Measurements from ENCODE around the gene CYP3A5. TPM values are rescaled to one million over a fixed set of nuclear protein-coding genes. Genes with fewer than 3 reads are reported as not detected.
"Not testable (repeated sequence)": the region's sequence is repeated elsewhere in the genome, so short reads cannot be mapped to it uniquely, and the experiment has no call there.

Gene CYP3A5
- total RNA-seq, 1 donor from 2014 or later, result 25.8 TPM

- no peak for DNase-seq (ENCODE audit: low spot score)
Measured at GRCh38 chr7:99642027-99642426, 37.8 kb downstream of the CYP3A5 start.

GRCh38 chr7:99639267-99639666, 40.5 kb downstream of the CYP3A5 start:
- no peak for DNase-seq (ENCODE audit: low spot score)

GRCh38 chr7:99638731-99639130, 41.1 kb downstream of the CYP3A5 start:
- no peak for DNase-seq (ENCODE audit: low spot score)

GRCh38 chr7:99637414-99637813, 42.4 kb downstream of the CYP3A5 start:
- DNase-seq (ENCODE audit: low spot score), result not testable (repeated sequence)

GRCh38 chr7:99631295-99632109, 48.3 kb downstream of the CYP3A5 start:
- DNase-seq (ENCODE audit: low spot score), result peak; percentile 26

GRCh38 chr7:99629643-99630042, 50.2 kb downstream of the CYP3A5 start:
- DNase-seq (ENCODE audit: low spot score), result no peak

GRCh38 chr7:99628471-99629465, 51.0 kb downstream of the CYP3A5 start:
- DNase-seq (ENCODE audit: low spot score), result no peak

- no peak for DNase-seq (ENCODE audit: low spot score)
Measured at GRCh38 chr7:99627513-99627912, 52.3 kb downstream of the CYP3A5 start.

- DNase-seq (ENCODE audit: low spot score), result no peak
Measured at GRCh38 chr7:99626661-99627060, 53.1 kb downstream of the CYP3A5 start.

GRCh38 chr7:99625961-99626360, 53.8 kb downstream of the CYP3A5 start:
- no peak for DNase-seq (ENCODE audit: low spot score)

GRCh38 chr7:99625321-99625720, 54.5 kb downstream of the CYP3A5 start:
- no peak for DNase-seq (ENCODE audit: low spot score)

GRCh38 chr7:99624484-99624883, 55.3 kb downstream of the CYP3A5 start:
- DNase-seq (ENCODE audit: low spot score), result no peak

- DNase-seq (ENCODE audit: low spot score), result no peak
Measured at GRCh38 chr7:99623702-99624447, 55.9 kb downstream of the CYP3A5 start.

- no peak for DNase-seq (ENCODE audit: low spot score)
Measured at GRCh38 chr7:99623091-99623693, 56.6 kb downstream of the CYP3A5 start.

GRCh38 chr7:99622596-99622995, 57.2 kb downstream of the CYP3A5 start:
- DNase-seq (ENCODE audit: low spot score), result no peak

- DNase-seq (ENCODE audit: low spot score), result no peak
Measured at GRCh38 chr7:99621271-99621670, 58.5 kb downstream of the CYP3A5 start.

- DNase-seq (ENCODE audit: low spot score), result no peak
Measured at GRCh38 chr7:99619571-99620130, 60.1 kb downstream of the CYP3A5 start.

GRCh38 chr7:99618726-99619125, 61.1 kb downstream of the CYP3A5 start:
- DNase-seq (ENCODE audit: low spot score), result peak; percentile 64

- no peak for DNase-seq (ENCODE audit: low spot score)
Measured at GRCh38 chr7:99617192-99617781, 62.5 kb downstream of the CYP3A5 start.

- peak; percentile 93 for DNase-seq (ENCODE audit: low spot score)
Measured at GRCh38 chr7:99616359-99617191, 63.2 kb downstream of the CYP3A5 start, which contains the start of gene ZSCAN25. Gene ZSCAN25, plus strand, starts transcription at chr7:99616946. Its CDS starts 2,661 bp downstream, at chr7:99619607.
